GM03348 (cell line): ENCODE data around the gene NAT8.
"Not testable (repeated sequence)": the region's sequence is repeated elsewhere in the genome, so short reads cannot be mapped to it uniquely, and the experiment has no call there.

Source experiments
- DNase-seq: peaks from one replicate; pipeline ENCODE4 v3.0.0; 2012; ENCODE audit warnings: low spot score

The NAT8 gene

GRCh38 chr2:73636977-73637376 is 5.2 kb downstream of the NAT8 start:
- DNase-seq, result not testable (repeated sequence)

GRCh38 chr2:73630662-73631266 is 11.5 kb downstream of the NAT8 start:
- DNase-seq, result not testable (repeated sequence)

GRCh38 chr2:73628493-73628892 is 13.7 kb downstream of the NAT8 start:
- not testable (repeated sequence) for DNase-seq

- not testable (repeated sequence) for DNase-seq
Observed at GRCh38 chr2:73626237-73626636, 16.0 kb downstream of the NAT8 start.

GRCh38 chr2:73624625-73625024 is 17.6 kb downstream of the NAT8 start:
- DNase-seq, result not testable (repeated sequence)

GRCh38 chr2:73624036-73624435 is 18.2 kb downstream of the NAT8 start:
- not testable (repeated sequence) for DNase-seq

GRCh38 chr2:73619925-73620324 is 22.3 kb downstream of the NAT8 start:
- DNase-seq, result not testable (repeated sequence)

- no peak for DNase-seq
Observed at GRCh38 chr2:73614997-73615396, 27.2 kb downstream of the NAT8 start.

- DNase-seq, result no peak
Observed at GRCh38 chr2:73614105-73614504, 28.1 kb downstream of the NAT8 start.

- DNase-seq, result no peak
Observed at GRCh38 chr2:73611867-73612266, 30.4 kb downstream of the NAT8 start.

- no peak for DNase-seq
Observed at GRCh38 chr2:73611193-73611592, 31.0 kb downstream of the NAT8 start.

GRCh38 chr2:73610111-73610510 is 32.1 kb downstream of the NAT8 start:
- no peak for DNase-seq

GRCh38 chr2:73604589-73604988 is 37.6 kb downstream of the NAT8 start:
- DNase-seq, result not testable (repeated sequence)

- not testable (repeated sequence) for DNase-seq
Observed at GRCh38 chr2:73603099-73603588, 39.1 kb downstream of the NAT8 start.

- no peak for DNase-seq
Observed at GRCh38 chr2:73601780-73602179, 40.4 kb downstream of the NAT8 start.

- DNase-seq, result no peak
Observed at GRCh38 chr2:73594251-73594650, 48.0 kb downstream of the NAT8 start.

GRCh38 chr2:73593680-73594079 is 48.5 kb downstream of the NAT8 start:
- DNase-seq, result no peak
